Epithelial cell of proximal tubule (primary cell): ENCODE measurements around the gene TMC6. TPM values are rescaled to one million over a fixed set of nuclear protein-coding genes. Genes with fewer than 3 reads are reported as not detected.
A peak's percentile ranks its signal among the peaks of the same experiment; 100 is the strongest.

Experiments
- DNase-seq: peaks from one replicate; pipeline ENCODE4 v3.0.0-alpha.2; 2011; ENCODE audit warnings: low read depth
- H3K4me3 ChIP-seq: 2 replicates; pipeline ENCODE4 v1.5.1; 2011; ENCODE audit warnings: low read depth, mild to moderate bottlenecking, low read length
- CTCF ChIP-seq: conservative IDR thresholded peaks from 2 replicates; pipeline ENCODE4 v1.5.1; 2012; ENCODE audit warnings: low read depth, mild to moderate bottlenecking, low read length
- total RNA-seq: library from RNA; depleted of rRNA; stranded (reverse); fragments of >200 nt; gene quantifications from 2 replicates; pipeline ENCODE4 v1.2.3, GENCODE V29; 2015

The TMC6 gene
- total RNA-seq, 1 donor from 2014 or later, result 52.1 TPM

GRCh38 chr17:78127239-78127887, 1.2 kb downstream of the TMC6 start:
- DNase-seq, result no peak
- H3K4me3 ChIP-seq, result peak overlapping the region; percentile 83
- TF ChIP-seq CTCF, result no peak

DNA sequence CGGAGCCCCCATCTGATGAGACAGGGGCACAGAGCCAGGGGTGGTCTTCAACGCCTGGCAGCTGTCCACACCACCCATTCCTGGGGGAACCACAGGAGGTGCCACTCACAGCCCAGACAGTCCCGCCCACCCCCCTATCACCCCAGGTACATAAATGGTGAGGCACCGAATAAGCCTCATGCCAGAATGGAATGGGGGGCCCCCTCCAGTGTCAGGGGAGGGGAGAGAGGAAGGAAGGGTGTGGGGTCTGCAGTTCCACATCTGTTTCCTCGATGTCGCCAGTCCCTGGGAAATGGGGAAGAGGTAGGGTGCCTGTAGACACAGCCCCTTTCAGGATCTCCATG, 1.7 kb downstream of the TMC6 start:
- H3K4me3 ChIP-seq, result peak overlapping the region; percentile 83
- no peak for TF ChIP-seq CTCF
- DNase-seq, result no peak

DNA sequence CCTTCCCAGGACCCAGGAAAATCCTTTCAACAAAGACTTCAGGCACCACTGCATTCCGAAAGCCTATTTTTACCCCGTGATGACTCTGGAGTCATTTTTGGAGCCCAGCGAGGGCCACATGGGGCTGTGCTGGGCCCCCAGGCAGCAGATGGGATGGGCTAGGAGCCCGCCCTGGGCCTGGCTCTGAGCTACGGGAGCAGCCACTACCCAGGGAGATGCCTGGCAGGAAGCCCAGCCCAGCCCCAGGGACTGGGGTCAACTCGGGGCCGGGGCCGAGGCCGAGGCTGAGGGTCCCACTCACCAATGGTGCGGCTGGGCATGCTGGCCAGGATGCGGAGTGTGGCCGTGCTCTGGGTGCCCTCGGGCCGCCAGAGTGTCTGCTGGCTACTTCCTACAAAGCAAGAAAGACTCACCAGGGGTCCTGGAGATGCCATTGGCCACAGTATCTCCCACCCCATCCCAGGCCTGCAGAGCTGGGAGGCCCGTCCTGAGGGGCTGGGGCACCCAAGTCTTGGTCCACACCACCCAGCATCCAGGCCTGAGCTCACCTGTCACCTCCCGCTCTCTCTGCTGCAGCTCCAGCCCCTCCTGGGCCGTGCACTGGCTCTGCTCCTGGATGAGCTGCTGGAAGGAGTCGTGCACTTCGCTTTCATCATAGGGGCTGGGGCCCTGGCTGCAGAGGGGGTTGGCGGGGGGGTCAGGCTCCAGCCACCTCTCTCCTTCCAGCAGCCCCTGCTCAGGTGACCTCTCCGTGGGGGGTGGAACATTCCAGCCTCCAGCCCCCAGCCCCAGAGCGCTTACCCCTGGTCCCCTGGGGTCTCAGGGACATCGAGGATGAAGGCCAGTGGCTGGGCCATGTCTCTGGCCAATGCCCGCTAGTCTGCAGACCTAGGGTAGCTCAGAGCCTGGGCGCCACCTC, 2.3 kb downstream of the TMC6 start:
- H3K4me3 ChIP-seq, result no peak overlapping the region
- no peak for TF ChIP-seq CTCF
- DNase-seq, result no peak

DNA sequence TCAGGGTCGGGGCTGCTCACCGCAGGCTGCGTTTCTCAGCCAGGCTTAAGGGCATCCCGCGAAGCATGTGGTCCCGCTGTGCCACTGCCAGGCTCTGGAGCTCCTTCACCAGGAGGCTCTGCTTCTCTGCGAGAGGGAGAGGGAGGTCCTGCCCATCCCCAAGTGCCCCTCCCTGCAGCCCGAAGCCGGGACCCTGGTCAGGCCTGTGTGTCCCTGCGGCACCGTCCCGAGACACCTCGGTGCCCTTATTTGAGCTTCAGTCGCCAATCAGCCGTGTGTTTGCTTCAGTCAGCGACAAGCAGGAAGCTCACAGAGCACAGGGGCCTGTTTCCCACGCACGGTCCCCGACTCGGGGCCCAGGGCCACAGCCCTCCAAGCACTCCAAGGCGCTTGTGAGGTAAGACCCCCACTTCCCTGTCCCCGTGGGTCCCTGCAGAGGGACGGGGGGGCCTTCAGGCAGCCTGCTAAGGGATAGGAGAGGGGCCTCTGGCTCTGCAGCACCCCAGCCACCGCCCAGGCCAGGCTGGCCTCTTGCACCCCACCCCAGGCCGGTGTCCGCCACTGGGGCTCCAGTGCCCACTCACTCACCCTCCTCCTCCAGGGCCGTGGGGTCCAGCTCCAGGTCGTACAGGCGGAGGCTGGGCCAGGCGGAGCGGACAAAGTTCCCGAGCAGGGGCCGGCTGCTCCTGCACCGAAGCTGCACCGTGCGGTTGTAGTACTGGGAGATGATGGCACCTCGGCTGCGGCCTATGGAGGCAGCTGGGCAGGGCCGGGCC, 3.2 kb downstream of the TMC6 start:
- no peak overlapping the region for H3K4me3 ChIP-seq
- no peak for DNase-seq
- no peak for TF ChIP-seq CTCF

GRCh38 chr17:78124836-78125137, 3.8 kb downstream of the TMC6 start:
- H3K4me3 ChIP-seq, result no peak overlapping the region
- TF ChIP-seq CTCF, result no peak
- no peak for DNase-seq

DNA sequence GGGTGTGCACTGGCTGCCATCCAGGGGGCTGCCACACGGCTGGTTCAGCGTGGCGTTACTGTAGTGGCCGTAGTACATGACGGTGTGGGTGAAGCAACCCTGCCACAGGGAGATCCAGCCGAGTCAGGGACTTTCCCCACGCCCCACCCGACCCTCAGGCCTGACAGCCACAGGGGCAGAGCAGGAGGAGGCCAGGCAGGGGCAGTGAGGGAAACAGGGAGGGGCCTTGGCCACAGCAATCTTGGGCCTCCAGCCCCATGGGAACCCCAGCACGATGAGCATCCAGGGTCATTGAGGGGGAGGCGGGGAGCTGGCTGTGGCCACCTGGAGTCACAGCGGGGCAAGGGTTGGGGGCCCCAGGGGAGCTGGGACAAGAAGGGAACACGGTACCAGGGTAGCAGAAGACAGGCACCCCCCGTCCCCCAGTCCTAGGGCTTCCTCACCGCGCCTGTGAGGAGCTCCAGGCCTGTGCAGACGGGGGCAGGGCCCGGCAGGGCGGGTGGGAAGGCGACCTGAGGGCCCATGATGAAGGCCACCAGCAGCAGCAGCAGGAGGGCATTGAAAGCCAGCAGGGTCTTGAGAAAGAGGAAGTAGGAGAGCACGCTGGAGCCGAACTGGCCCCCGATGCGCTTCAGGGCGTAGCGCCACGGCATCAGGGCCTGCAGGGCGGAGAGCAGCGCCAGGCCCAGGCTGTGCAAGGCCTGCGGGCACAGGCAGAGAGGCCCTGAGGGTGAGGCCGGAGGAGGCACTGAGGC, 4.3 kb downstream of the TMC6 start:
- TF ChIP-seq CTCF, result no peak
- H3K4me3 ChIP-seq, result no peak overlapping the region
- no peak for DNase-seq
